ENCODE results near the gene PI4KB.

Gene PI4KB

GRCh38 chr1:151288502-151288901 lies 38.7 kb downstream of the PI4KB start:
- no peak overlapping the region for H3K27ac ChIP-seq
- TF ChIP-seq ZFX (IDR thresholded peaks at IDR 0.05; ENCODE audit: borderline replicate concordance) (no peak), CTCF (IDR thresholded peaks at IDR 0.05) (no peak)

GRCh38 chr1:151287767-151288500 lies 39.3 kb downstream of the PI4KB start:
- no peak overlapping the region for H3K27ac ChIP-seq
- TF ChIP-seq ZFX (IDR thresholded peaks at IDR 0.05; ENCODE audit: borderline replicate concordance) (no peak), CTCF (IDR thresholded peaks at IDR 0.05) (no peak)

GRCh38 chr1:151287341-151287699 lies 39.9 kb downstream of the PI4KB start:
- TF ChIP-seq CTCF (IDR thresholded peaks at IDR 0.05) (no peak), ZFX (IDR thresholded peaks at IDR 0.05; ENCODE audit: borderline replicate concordance) (no peak)
- H3K27ac ChIP-seq, result no peak overlapping the region

GRCh38 chr1:151286619-151287340 lies 40.4 kb downstream of the PI4KB start:
- no peak overlapping the region for H3K27ac ChIP-seq

GRCh38 chr1:151284013-151284577 lies 43.1 kb downstream of the PI4KB start:
- TF ChIP-seq CTCF (IDR thresholded peaks at IDR 0.05), result no peak
- TF ChIP-seq ZFX (IDR thresholded peaks at IDR 0.05; ENCODE audit: borderline replicate concordance), result no peak
- peak overlapping the region; percentile 97 for H3K27ac ChIP-seq

More at GRCh38 chr1:151286619-151287340, 40.4 kb downstream of the PI4KB start:
- TF ChIP-seq ZFX (IDR thresholded peaks at IDR 0.05; ENCODE audit: borderline replicate concordance) (no peak), CTCF (IDR thresholded peaks at IDR 0.05) (no peak)

- H3K27ac ChIP-seq, result peak overlapping the region; percentile 97
- no peak for TF ChIP-seq CTCF (IDR thresholded peaks at IDR 0.05)
- no peak for TF ChIP-seq ZFX (IDR thresholded peaks at IDR 0.05; ENCODE audit: borderline replicate concordance)
Observed at GRCh38 chr1:151282883-151283725, 44.1 kb downstream of the PI4KB start.

Data from 22Rv1 (cell line).